GOT3 (cell line): ENCODE data around the gene DENND4C.

Experiments
- DNase-seq: peaks from one replicate; lab custom pipeline; 2025; ENCODE audit warnings: mixed read lengths; lab: John Stamatoyannopoulos, UW

The DENND4C gene

DNA sequence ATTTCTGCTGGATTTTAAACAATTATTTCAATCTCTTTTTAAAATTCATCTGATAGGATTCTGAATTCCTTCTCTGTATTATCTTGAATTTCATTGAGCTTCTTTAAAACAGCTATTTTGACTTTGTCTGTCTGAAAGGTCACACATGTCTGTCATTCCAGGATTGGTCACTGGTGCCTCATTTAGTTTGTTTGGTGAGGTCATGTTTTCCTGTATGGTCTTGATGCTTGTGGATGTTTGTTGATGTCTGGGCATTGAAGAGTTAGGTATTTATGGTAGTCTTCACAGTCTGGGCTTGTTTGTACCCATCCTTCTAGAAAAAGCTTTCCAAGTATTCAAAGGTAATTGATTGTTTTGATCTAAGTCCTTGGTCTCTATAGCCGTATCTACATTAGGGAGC lies 39.1 kb downstream of the DENND4C start:
- no peak for DNase-seq

- DNase-seq: no peak
These were observed 40.0 kb downstream of the DENND4C start for GRCh38 chr9:19270421-19270949.

DNA sequence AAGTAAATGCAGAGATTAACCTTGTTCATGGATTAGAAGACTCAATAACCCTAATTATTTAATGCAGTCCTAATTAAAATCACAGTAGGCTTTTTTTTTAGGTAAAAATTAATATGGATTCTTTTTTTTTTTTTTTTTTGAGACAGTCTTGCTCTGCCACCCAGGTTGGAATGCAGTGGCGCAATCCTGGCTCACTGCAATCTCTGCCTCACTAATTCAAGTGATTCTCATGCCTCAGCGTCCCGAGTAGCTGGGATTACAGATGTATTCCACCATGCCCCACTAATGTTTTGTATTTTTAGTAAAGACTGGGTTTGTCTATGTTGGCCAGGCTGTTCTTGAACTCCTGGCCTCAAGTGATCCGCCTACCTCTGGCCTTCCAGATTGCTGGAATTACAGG lies 40.6 kb downstream of the DENND4C start:
- DNase-seq: no peak

DNA sequence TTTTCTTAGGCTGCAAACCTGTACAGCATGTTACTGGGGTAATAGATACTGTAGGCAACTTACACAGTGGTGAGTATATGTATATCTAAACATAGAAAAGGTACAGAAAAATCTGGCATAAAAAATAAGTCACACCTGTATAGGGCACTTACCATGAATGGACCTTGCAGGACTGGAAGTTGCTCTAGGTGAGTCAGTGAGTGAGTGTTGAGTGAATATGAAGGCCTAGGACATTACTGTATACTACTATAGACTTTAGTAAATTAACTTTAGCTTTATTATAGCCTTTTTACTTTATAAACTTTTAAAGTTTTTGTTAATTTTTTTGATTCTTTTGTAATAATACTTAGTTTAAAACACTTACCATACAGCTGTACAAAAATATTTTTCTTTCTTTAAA lies 51.3 kb downstream of the DENND4C start:
- no peak for DNase-seq

GRCh38 chr9:19283072-19283710 lies 52.7 kb downstream of the DENND4C start:
- DNase-seq: no peak

- no peak for DNase-seq
These were observed 54.2 kb downstream of the DENND4C start for GRCh38 chr9:19284729-19285128.

- no peak for DNase-seq
These were observed 56.2 kb downstream of the DENND4C start for GRCh38 chr9:19286634-19287188.

DNA sequence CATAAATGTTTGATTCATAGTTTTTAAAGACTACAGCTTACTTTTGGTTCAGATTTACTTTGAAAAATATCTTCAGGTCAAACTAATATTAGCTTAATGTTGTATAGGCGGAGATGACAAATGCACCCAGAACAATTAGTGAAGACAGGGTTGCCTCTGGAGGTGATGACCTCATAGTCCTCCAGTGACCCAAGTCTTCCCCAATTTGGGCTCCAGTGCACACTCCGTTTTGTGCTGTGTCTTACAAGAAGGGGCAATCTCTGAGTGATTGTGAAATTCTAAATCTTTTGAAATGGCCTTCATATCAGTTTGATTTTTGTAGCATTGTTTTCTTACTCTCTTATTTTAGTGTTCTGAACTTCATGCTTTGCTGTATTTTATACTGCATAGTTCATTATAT lies 57.6 kb downstream of the DENND4C start:
- no peak for DNase-seq

- DNase-seq: no peak
These were observed 59.6 kb downstream of the DENND4C start for GRCh38 chr9:19290103-19290502.

DNA sequence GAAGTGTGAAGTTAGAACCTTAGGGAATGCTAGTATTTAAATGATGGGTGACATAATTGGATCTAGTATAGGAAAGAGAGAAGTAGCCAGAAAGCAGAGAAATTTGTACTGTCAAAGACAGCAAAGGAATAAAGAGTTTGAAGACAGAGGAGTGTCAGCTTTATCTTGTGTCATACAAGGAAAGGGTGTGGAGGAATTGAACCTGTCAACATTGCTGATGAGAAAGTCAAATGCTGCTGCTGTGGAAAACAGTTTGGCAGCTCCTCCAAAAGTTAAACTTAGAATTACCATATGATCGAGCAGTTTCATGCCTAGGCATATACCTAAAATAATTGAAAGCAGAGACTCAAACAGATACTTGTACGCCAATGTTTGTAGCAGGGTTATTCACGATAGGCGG lies 63.7 kb downstream of the DENND4C start:
- no peak for DNase-seq

DNA sequence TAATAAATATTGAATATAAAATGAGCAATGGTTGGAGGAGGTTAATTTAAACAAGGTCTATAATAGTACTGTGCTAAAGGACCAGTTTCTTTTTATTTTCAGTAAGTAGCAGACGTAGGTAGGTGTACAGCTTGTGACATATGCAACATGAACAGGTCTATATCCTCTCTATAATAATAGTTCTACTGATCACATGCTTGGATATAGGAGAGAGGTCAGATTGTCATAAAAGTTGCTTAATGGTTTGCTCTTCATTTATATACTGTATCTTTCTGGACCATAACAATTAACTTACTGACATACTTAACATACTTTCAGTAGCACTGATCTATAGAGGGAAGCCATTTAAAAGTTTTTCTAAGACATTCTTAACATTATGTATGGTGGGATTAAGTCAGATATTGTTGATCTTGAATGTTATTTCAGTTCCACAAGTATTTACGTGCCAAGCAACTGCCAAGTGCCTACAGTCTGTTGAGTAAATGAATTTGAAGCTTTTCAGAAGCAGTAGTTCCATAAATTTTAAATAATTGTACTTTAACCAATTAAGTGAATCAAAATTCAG lies 68.0 kb downstream of the DENND4C start:
- no peak for DNase-seq

DNA sequence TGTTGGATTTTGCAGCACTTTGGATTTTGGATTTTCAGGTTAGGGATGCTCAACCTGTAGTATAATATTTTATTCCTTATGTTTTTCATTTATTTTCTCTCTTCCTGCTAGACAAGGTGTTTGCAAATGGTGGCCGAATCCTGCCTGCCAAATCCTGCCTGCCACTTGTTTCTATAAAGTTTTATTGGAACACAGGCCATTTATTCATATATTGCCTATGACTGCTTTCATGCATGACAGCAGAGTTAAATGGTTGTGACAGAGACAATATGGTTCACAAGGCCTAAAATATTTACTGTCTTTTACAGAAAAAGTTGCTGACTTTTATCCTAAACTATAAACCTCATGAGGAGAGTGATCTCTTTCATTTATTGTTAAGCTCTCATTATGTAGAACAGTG lies 72.7 kb downstream of the DENND4C start:
- no peak for DNase-seq

DNA sequence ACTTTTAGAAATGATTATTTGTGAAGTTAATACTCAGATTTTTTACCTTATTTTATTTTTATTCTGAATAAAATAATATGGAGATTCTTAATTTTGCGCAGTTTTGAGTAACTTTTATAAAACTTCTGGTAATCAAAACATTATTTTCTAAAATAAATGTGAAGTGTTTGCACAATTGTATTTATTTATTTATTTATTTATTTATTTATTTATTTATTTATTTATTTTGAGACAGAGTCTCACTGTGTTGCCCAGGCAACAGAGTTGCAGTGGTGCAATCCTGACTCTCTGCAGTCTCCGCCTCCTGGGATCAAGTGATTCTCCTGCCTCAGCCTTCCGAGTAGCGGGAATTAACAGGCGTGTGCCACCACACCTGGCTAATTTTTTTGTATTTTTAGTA lies 76.1 kb downstream of the DENND4C start:
- no peak for DNase-seq

GRCh38 chr9:19310246-19310645 lies 79.8 kb downstream of the DENND4C start:
- DNase-seq: no peak

GRCh38 chr9:19313573-19313972 lies 83.1 kb downstream of the DENND4C start:
- DNase-seq: no peak

- DNase-seq: no peak
These were observed 90.0 kb downstream of the DENND4C start for GRCh38 chr9:19320495-19320894.

DNA sequence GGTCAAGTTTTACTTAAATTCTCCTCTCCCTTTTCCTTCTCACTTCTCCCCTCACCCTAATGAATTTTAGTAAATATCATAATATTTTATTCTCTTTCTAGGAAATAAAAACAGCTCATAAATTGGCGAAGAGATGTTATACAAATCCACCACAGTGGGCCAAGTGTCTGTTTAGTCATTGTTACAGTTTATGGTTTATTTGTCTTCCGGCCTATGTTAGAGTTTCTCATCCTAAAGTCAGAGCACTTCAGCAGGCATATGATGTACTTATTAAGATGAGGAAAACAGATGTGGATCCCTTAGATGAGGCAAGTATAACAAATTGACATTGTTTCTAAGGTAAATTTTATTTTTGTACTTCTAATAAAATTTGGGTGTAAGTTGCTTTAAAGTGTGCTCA lies 101.4 kb downstream of the DENND4C start:
- no peak for DNase-seq

DNA sequence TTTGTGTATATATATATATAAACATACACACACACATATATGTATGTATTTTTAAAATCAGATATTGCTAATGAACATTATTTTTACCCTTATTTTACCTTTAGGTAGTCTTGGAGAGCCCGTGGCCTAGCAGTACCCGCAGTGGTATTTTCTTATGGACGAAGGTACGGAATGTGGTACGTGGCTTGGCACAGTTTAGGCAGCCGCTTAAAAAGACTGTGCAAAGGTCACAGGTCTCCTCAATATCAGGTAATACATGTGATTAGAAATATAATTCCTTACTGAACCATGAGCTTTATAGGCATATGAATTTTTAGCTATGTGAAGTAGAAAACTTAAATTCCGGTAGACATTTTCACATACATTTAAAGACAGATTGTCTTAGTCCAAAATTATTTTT lies 105.7 kb downstream of the DENND4C start:
- DNase-seq: no peak

DNA sequence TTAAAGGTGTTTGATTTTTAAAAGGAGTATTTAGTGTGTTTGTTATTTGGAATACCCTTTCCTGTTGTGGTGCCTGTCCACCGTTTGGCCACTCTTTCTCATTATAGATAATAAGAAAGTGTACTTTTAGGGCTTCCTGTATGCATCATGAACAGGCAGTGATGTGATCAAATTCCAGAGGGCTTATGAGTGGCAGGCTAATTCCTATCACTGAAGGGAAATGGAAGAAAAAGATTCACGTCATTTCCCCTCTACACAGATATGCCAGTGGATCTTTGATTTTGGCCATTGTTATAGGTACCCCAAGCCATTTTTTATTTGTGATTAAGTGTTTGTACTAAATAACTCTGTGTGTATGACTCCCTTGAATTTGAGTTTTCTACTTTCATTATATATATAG lies 112.5 kb downstream of the DENND4C start:
- DNase-seq: no peak

- DNase-seq: no peak
These were observed 128.2 kb downstream of the DENND4C start for GRCh38 chr9:19358701-19359100.

- DNase-seq: no peak
These were observed 138.6 kb downstream of the DENND4C start for GRCh38 chr9:19369107-19369506.

DNA sequence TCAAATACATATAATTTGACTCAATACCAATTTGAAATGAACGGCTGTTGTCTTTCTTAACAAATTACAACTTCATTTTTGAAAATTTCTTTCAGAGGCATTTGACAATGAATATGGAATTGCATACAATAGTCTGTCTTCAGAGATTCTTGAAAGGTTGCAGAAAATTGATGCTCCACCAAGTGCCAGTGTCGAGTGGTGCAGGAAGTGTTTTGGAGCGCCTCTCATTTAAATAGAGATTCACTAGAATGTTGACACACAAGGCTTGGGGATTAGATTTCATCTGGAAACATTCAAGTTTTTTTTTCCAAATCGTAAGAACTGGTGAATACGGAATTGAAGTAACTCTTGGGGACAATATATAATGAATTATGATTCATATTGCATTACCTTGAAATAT lies 141.4 kb downstream of the DENND4C start:
- DNase-seq: no peak

GRCh38 chr9:19372567-19372966 lies 142.1 kb downstream of the DENND4C start:
- no peak for DNase-seq

DNA sequence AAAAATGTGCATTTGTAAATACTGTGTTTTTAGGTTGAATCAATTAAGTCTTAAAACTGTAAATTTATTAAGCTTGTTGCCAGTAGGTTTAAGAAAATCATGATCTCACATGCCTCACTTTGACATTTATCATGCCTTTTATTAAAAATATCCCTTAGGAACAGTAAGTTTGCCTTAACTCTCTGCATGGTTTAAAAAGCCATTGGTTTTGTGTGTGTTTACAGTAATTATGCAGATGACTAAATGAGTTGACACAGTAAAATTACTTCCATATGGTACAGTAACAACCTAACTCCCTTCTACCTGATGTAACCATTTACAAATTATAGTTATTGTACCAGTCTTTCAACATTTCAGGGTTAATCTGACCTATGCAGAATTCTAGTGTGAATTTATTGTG lies 143.0 kb downstream of the DENND4C start:
- no peak for DNase-seq
